ENCODE measurements around the gene CBR4. TPM values are rescaled to one million over a fixed set of nuclear protein-coding genes. Genes with fewer than 3 reads are reported as not detected.

Gene CBR4
- total RNA-seq, 2 experiments from 2014 or later, result 16.0 to 17.8 TPM

- no peaks in the 10 kb centered on the region for H3K9me3 Mint-ChIP-seq (ENCODE audit: low read depth)
- no peaks in the 10 kb centered on the region for H3K36me3 Mint-ChIP-seq
- H3K27me3 Mint-ChIP-seq, result peaks cover 12% of the 10 kb centered on the region
- no peak overlapping the region for H3K4me3 Mint-ChIP-seq
- no peaks in the 10 kb centered on the region for H3K4me1 Mint-ChIP-seq
- no peak overlapping the region for H3K27ac Mint-ChIP-seq
- ATAC-seq, result no peak
- DNase-seq, result no peak
- CTCF ChIA-PET, result interaction anchor here (1.5 to 2.0 kb wide), 2 partner anchors 14 to 15 kb away, joined by 3 to 6 read pairs; partner anchors contain the start of gene CBR4
Measured at GRCh38 chr4:169025184-169025583, 15.1 kb upstream of the CBR4 start.

GRCh38 chr4:169024762-169025161 is 14.7 kb upstream of the CBR4 start:
- Mint-ChIP-seq H3K36me3 (no peaks in the 10 kb centered on the region), H3K4me1 (no peaks in the 10 kb centered on the region), H3K27me3 (peaks cover 12% of the 10 kb centered on the region), H3K9me3 (ENCODE audit: low read depth) (no peaks in the 10 kb centered on the region), H3K4me3 (no peak overlapping the region), H3K27ac (no peak overlapping the region)
- CTCF ChIA-PET, result interaction anchor here (0.9 to 2.0 kb wide), 4 partner anchors 14 to 469 kb away, joined by 3 to 6 read pairs (median 4); partner anchors contain the start of gene CBR4
- ATAC-seq (no peak), DNase-seq (no peak)

- Mint-ChIP-seq H3K27me3 (peaks cover under 1% of the 10 kb centered on the region), H3K4me1 (peaks cover 6% of the 10 kb centered on the region), H3K9me3 (ENCODE audit: low read depth) (no peaks in the 10 kb centered on the region), H3K4me3 (no peak overlapping the region), H3K27ac (no peak overlapping the region), H3K36me3 (no peaks in the 10 kb centered on the region)
- DNase-seq (no peak), ATAC-seq (no peak)
- CTCF ChIA-PET, result no interaction called here
Measured at GRCh38 chr4:169018406-169018805, 8.4 kb upstream of the CBR4 start.

- DNase-seq (no peak), ATAC-seq (no peak)
- Mint-ChIP-seq H3K4me3 (no peak overlapping the region), H3K9me3 (ENCODE audit: low read depth) (no peaks in the 10 kb centered on the region), H3K27ac (no peak overlapping the region), H3K36me3 (no peaks in the 10 kb centered on the region), H3K27me3 (no peaks in the 10 kb centered on the region), H3K4me1 (peaks cover 6% of the 10 kb centered on the region)
- CTCF ChIA-PET, result no interaction called here
Measured at GRCh38 chr4:169017971-169018370, 7.9 kb upstream of the CBR4 start.

- CTCF ChIA-PET, result interaction anchor here (0.6 kb wide), 1 partner anchor 52 kb away, joined by 3 read pairs; no protein-coding TSS in a partner anchor
- no peak for DNase-seq
- Mint-ChIP-seq H3K27me3 (no peaks in the 10 kb centered on the region), H3K4me1 (peaks cover 13% of the 10 kb centered on the region), H3K27ac (no peak overlapping the region), H3K9me3 (ENCODE audit: low read depth) (no peaks in the 10 kb centered on the region), H3K4me3 (no peak overlapping the region), H3K36me3 (no peaks in the 10 kb centered on the region)
- ATAC-seq, result no peak
Measured at GRCh38 chr4:169015186-169015623, 5.2 kb upstream of the CBR4 start.

GRCh38 chr4:169014586-169014985 is 4.5 kb upstream of the CBR4 start:
- ATAC-seq (no peak), DNase-seq (no peak)
- H3K27me3 Mint-ChIP-seq, result no peaks in the 10 kb centered on the region
- peaks cover 13% of the 10 kb centered on the region for H3K4me1 Mint-ChIP-seq
- H3K9me3 Mint-ChIP-seq (ENCODE audit: low read depth), result no peaks in the 10 kb centered on the region
- H3K27ac Mint-ChIP-seq, result no peak overlapping the region
- CTCF ChIA-PET, result no interaction called here
- no peak overlapping the region for H3K4me3 Mint-ChIP-seq
- H3K36me3 Mint-ChIP-seq, result no peaks in the 10 kb centered on the region

- no peak for ATAC-seq
- Mint-ChIP-seq H3K4me3 (no peak overlapping the region), H3K27ac (no peak overlapping the region)
Measured at GRCh38 chr4:169013396-169013795, 3.3 kb upstream of the CBR4 start.

GRCh38 chr4:169012049-169012448 is 2.0 kb upstream of the CBR4 start:
- peaks cover 1% of the 10 kb centered on the region for H3K36me3 Mint-ChIP-seq
- CTCF ChIA-PET, result interaction anchor here (1.3 kb wide), 1 partner anchor 474 kb away, joined by 3 read pairs; no protein-coding TSS in a partner anchor

More at GRCh38 chr4:169013396-169013795, 3.3 kb upstream of the CBR4 start:
- H3K4me1 Mint-ChIP-seq, result peaks cover 21% of the 10 kb centered on the region
- CTCF ChIA-PET, result no interaction called here
- H3K9me3 Mint-ChIP-seq (ENCODE audit: low read depth), result no peaks in the 10 kb centered on the region
- no peak for DNase-seq
- no peaks in the 10 kb centered on the region for H3K27me3 Mint-ChIP-seq
- H3K36me3 Mint-ChIP-seq, result peaks cover 1% of the 10 kb centered on the region

GRCh38 chr4:169009286-169010124 is 550 bp downstream of the CBR4 start:
- H3K4me3 Mint-ChIP-seq, result peak overlapping the region; percentile 84
- DNase-seq (peak; percentile 71), ATAC-seq (peak; percentile 45)
- no peaks in the 10 kb centered on the region for H3K27me3 Mint-ChIP-seq
- no peaks in the 10 kb centered on the region for H3K9me3 Mint-ChIP-seq (ENCODE audit: low read depth)
- peaks cover 6% of the 10 kb centered on the region for H3K36me3 Mint-ChIP-seq
- CTCF ChIA-PET, result interaction anchor here (0.6 to 2.0 kb wide), 20 partner anchors 8 to 1459 kb away, joined by 3 to 6 read pairs (median 3); partner anchors contain the start of gene SH3RF1
- peak overlapping the region; percentile 85 for H3K27ac Mint-ChIP-seq
- H3K4me1 Mint-ChIP-seq, result peaks cover 22% of the 10 kb centered on the region

More at GRCh38 chr4:169012049-169012448, 2.0 kb upstream of the CBR4 start:
- H3K27ac Mint-ChIP-seq, result no peak overlapping the region
- H3K4me1 Mint-ChIP-seq, result peaks cover 28% of the 10 kb centered on the region
- no peak for DNase-seq
- H3K27me3 Mint-ChIP-seq, result no peaks in the 10 kb centered on the region
- H3K4me3 Mint-ChIP-seq, result no peak overlapping the region
- H3K9me3 Mint-ChIP-seq (ENCODE audit: low read depth), result no peaks in the 10 kb centered on the region
- no peak for ATAC-seq

- CTCF ChIA-PET, result interaction anchor here (0.6 to 1.0 kb wide), 2 partner anchors 10 to 449 kb away, joined by 3 read pairs; no protein-coding TSS in a partner anchor
- Mint-ChIP-seq H3K36me3 (peaks cover 34% of the 10 kb centered on the region), H3K4me1 (peaks cover 15% of the 10 kb centered on the region), H3K27ac (no peak overlapping the region), H3K27me3 (no peaks in the 10 kb centered on the region), H3K9me3 (ENCODE audit: low read depth) (no peaks in the 10 kb centered on the region), H3K4me3 (no peak overlapping the region)
- DNase-seq (no peak), ATAC-seq (no peak)
Measured at GRCh38 chr4:169005453-169006099, 4.5 kb downstream of the CBR4 start.

- no peaks in the 10 kb centered on the region for H3K9me3 Mint-ChIP-seq (ENCODE audit: low read depth)
- peaks cover 40% of the 10 kb centered on the region for H3K36me3 Mint-ChIP-seq
- H3K27me3 Mint-ChIP-seq, result no peaks in the 10 kb centered on the region
- no peak for DNase-seq
- no peak overlapping the region for H3K27ac Mint-ChIP-seq
- CTCF ChIA-PET, result interaction anchor here (0.7 to 1.1 kb wide), 2 partner anchors 10 to 486 kb away, joined by 3 read pairs; partner anchors contain the start of gene CBR4
- H3K4me1 Mint-ChIP-seq, result no peaks in the 10 kb centered on the region
- no peak for ATAC-seq
- H3K4me3 Mint-ChIP-seq, result no peak overlapping the region
Measured at GRCh38 chr4:169000315-169000714, 9.7 kb downstream of the CBR4 start.

GRCh38 chr4:168999809-169000208 is 10.2 kb downstream of the CBR4 start:
- no peaks in the 10 kb centered on the region for H3K9me3 Mint-ChIP-seq (ENCODE audit: low read depth)
- no peak overlapping the region for H3K27ac Mint-ChIP-seq
- CTCF ChIA-PET, result interaction anchor here (0.7 to 1.0 kb wide), 2 partner anchors 8 to 10 kb away, joined by 3 read pairs; partner anchors contain the start of gene CBR4
- H3K4me3 Mint-ChIP-seq, result no peak overlapping the region
- peaks cover 38% of the 10 kb centered on the region for H3K36me3 Mint-ChIP-seq
- H3K4me1 Mint-ChIP-seq, result no peaks in the 10 kb centered on the region
- no peak for ATAC-seq
- DNase-seq, result no peak
- H3K27me3 Mint-ChIP-seq, result no peaks in the 10 kb centered on the region

GRCh38 chr4:168998596-168998995 is 11.5 kb downstream of the CBR4 start:
- H3K4me3 Mint-ChIP-seq, result no peak overlapping the region
- peaks cover 34% of the 10 kb centered on the region for H3K36me3 Mint-ChIP-seq
- ATAC-seq, result no peak
- DNase-seq, result no peak
- H3K4me1 Mint-ChIP-seq, result no peaks in the 10 kb centered on the region
- no peaks in the 10 kb centered on the region for H3K9me3 Mint-ChIP-seq (ENCODE audit: low read depth)
- CTCF ChIA-PET, result interaction anchor here (0.7 kb wide), 1 partner anchor 12 kb away, joined by 3 read pairs; the partner anchor contains the start of gene CBR4
- no peak overlapping the region for H3K27ac Mint-ChIP-seq
- no peaks in the 10 kb centered on the region for H3K27me3 Mint-ChIP-seq
